Stimulated activated CD8-positive, alpha-beta memory T cell treated with anti-CD3 and anti-CD28 coated beads, Interleukin-2, amount 100 ng/mL, for 48 hours (primary cell): ENCODE results near the gene CLRN3.

Experiments used
- DNase-seq, 2 donors: peaks; one replicate each; pipeline ENCODE4 v3.0.0-alpha.2; 2020; ENCODE audit warnings: low read depth in 2 of 2

Gene CLRN3

GRCh38 chr10:127919418-127920271 lies 26.9 kb upstream of the CLRN3 start:
- DNase-seq: no peak

- no peak for DNase-seq
Measured at GRCh38 chr10:127918572-127918971, 25.8 kb upstream of the CLRN3 start.

GRCh38 chr10:127916826-127917225 lies 24.1 kb upstream of the CLRN3 start:
- no peak for DNase-seq

- no peak for DNase-seq
Measured at GRCh38 chr10:127915324-127915723, 22.6 kb upstream of the CLRN3 start.

- no peak for DNase-seq
Measured at GRCh38 chr10:127913368-127913759, 20.6 kb upstream of the CLRN3 start.

- DNase-seq: no peak
Measured at GRCh38 chr10:127912607-127913367, 20.0 kb upstream of the CLRN3 start.

GRCh38 chr10:127911867-127912257 lies 19.1 kb upstream of the CLRN3 start:
- DNase-seq: no peak

- DNase-seq: no peak
Measured at GRCh38 chr10:127911218-127911866, 18.6 kb upstream of the CLRN3 start.

GRCh38 chr10:127910464-127910770 lies 17.7 kb upstream of the CLRN3 start:
- no peak for DNase-seq

- DNase-seq: no peak
Measured at GRCh38 chr10:127909716-127910463, 17.1 kb upstream of the CLRN3 start.

- no peak for DNase-seq
Measured at GRCh38 chr10:127908959-127909267, 16.2 kb upstream of the CLRN3 start.

- DNase-seq: no peak
Measured at GRCh38 chr10:127908106-127908958, 15.6 kb upstream of the CLRN3 start.

GRCh38 chr10:127907411-127908105 lies 14.8 kb upstream of the CLRN3 start:
- peak in 1 of 2 donors; percentile 3 for DNase-seq

GRCh38 chr10:127906548-127907377 lies 14.0 kb upstream of the CLRN3 start, which contains the start of gene PTPRE:
TSS of gene PTPRE (plus strand) at chr10:127907103. CDS start at chr10:128040882, 133,779 bp downstream.
- DNase-seq: peak; percentile 52 to 68

- DNase-seq: no peak
Measured at GRCh38 chr10:127905848-127906261, 13.1 kb upstream of the CLRN3 start.

- DNase-seq: no peak
Measured at GRCh38 chr10:127905001-127905847, 12.5 kb upstream of the CLRN3 start.

GRCh38 chr10:127904311-127905000 lies 11.7 kb upstream of the CLRN3 start:
- DNase-seq: no peak

GRCh38 chr10:127903789-127904188 lies 11.0 kb upstream of the CLRN3 start:
- DNase-seq: no peak
